Common myeloid progenitor, CD34-positive (primary cell): ENCODE results near the gene CZIB.

Experiments used
- CTCF ChIA-PET: fragments of 350-600 bp; sonication (Branson Sonifier 250); formaldehyde crosslinking; loops from one replicate; lab custom pipeline; 2021; ENCODE audit warnings: antibody characterized with exemption; lab: Charles Lee
- POLR2A ChIA-PET: fragments of 350-600 bp; sonication (Branson Sonifier 250); formaldehyde crosslinking; loops from one replicate; lab custom pipeline; 2021; ENCODE audit warnings: antibody characterized with exemption; lab: Charles Lee
- DNase-seq, 3 donors: peaks; one replicate each; pipeline versions ENCODE4 v3.0.0 to v3.0.0-alpha.2; 2013
- H3K27ac ChIP-seq, 2 experiments: 1 replicate in 1 of 2; 2 replicates in 1 of 2; pipeline ENCODE4 v1.7.0; 2013; ENCODE audit warnings: inconsistent platforms in 2 of 2, low read length in 2 of 2, mild to moderate bottlenecking in 2 of 2, low read depth in 1 of 2, moderate library complexity in 1 of 2; ENCODE audit not compliant: severe bottlenecking in 2 of 2, insufficient read depth in 1 of 2, poor library complexity in 1 of 2
- H3K27me3 ChIP-seq, 5 experiments: replicated peaks in 2 of 5; 1 replicate in 3 of 5; 2 replicates in 2 of 5; pipeline versions ENCODE4 v1.6.1 to v1.7.0; 2013; ENCODE audit warnings: low read length in 4 of 5, mild to moderate bottlenecking in 2 of 5, moderate library complexity in 2 of 5, inconsistent platforms in 1 of 5; ENCODE audit not compliant: insufficient read depth in 5 of 5, control insufficient read depth in 4 of 5
- H3K36me3 ChIP-seq, 4 experiments: 1 replicate in 2 of 4; 2 replicates in 2 of 4; pipeline versions ENCODE4 v1.6.1 to v1.7.0; 2013; ENCODE audit warnings: low read length in 3 of 4, control low read depth in 1 of 4, mild to moderate bottlenecking in 1 of 4; ENCODE audit not compliant: control insufficient read depth in 4 of 4, insufficient read depth in 4 of 4
- H3K4me1 ChIP-seq, 4 experiments: 1 replicate in 3 of 4; 2 replicates in 1 of 4; pipeline versions ENCODE4 v1.6.1 to v1.7.1; 2013; ENCODE audit warnings: low read length in 3 of 4, mild to moderate bottlenecking in 3 of 4, control low read depth in 1 of 4, inconsistent platforms in 1 of 4, moderate library complexity in 1 of 4; ENCODE audit not compliant: control insufficient read depth in 4 of 4, insufficient read depth in 4 of 4; ENCODE audit errors: control extremely low read depth in 1 of 4
- H3K4me3 ChIP-seq, 7 experiments: 1 replicate in 4 of 7; 2 replicates in 3 of 7; pipeline versions ENCODE4 v1.5.1 to v1.7.0; 2013; ENCODE audit warnings: mild to moderate bottlenecking in 7 of 7, low read length in 6 of 7, moderate library complexity in 6 of 7, inconsistent platforms in 2 of 7, low read depth in 2 of 7, control low read depth in 1 of 7; ENCODE audit not compliant: insufficient read depth in 4 of 7, control insufficient read depth in 1 of 7; ENCODE audit errors: extremely low read depth in 1 of 7
- H3K9me3 ChIP-seq, 5 experiments: 1 replicate in 4 of 5; 2 replicates in 1 of 5; pipeline versions ENCODE4 v1.6.1 to v1.7.1; 2013; ENCODE audit warnings: low read length in 4 of 5, mild to moderate bottlenecking in 2 of 5, inconsistent platforms in 1 of 5, low read depth in 1 of 5, moderate library complexity in 1 of 5; ENCODE audit not compliant: control insufficient read depth in 4 of 5, insufficient read depth in 2 of 5; ENCODE audit errors: control extremely low read depth in 1 of 5
- WGBS: methylation state at CpG from one replicate; pipeline ENCODE4 v1.1.5; 2013; ENCODE audit not compliant: insufficient coverage; 5-methylcytosine and 5-hydroxymethylcytosine counted together

The CZIB gene

DNA sequence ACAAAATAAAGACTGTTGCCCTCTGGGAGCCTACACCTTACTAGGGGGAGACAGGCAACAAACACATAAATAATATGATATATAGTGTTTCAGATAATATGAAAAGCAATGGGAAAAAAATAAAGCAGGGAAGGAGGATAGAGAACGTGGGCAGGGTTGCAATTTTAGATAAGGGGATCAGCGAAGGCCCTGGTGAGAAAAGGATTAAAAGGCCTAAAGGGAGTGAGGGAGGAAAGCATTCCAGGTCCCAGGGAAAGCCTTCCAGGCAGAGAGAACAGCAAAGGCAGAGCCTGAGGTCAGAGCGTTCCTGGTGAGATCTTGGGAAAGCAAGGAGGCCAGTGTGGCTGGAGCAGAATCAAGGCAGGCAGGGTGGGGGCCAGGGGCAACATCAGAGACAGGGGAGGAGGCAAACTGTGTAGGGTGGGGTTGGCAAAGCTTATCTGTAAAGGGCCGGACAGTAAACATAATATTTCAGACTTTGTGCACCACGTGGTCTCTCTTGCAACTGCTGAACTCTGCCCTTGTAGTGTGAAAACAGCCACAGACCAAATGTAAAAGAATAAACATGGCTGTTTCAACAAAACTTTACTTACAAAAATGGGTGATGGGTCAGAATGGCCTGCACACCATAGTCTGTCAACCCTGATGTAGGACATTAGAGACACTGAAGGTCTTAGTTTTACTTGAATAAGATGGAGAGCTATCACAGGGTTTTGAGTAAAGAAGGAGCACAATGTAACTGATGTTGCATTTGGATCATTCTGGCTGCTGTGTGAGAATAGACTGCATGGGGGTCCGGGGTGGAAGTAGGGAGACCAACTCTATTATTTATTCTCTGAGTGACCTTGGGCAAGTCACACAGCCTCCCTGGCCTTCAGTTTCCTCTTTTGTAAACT is 37.1 kb downstream of the CZIB start:
- Histone ChIP-seq H3K36me3 (no peaks in the 10 kb centered on the region), H3K9me3 (peaks cover 0 to 2% (median 0%) of the 10 kb centered on the region in 5 experiments), H3K27me3 (peaks cover 0 to 14% (median 4%) of the 10 kb centered on the region in 5 experiments), H3K4me1 (peaks cover 0 to 2% (median 0%) of the 10 kb centered on the region in 4 experiments), H3K4me3 (no peak overlapping the region), H3K27ac (no peak overlapping the region)
- no peak for DNase-seq
- 94% methylated on average over 6 of the region's 6 CpGs for WGBS
- ChIA-PET POLR2A (no interaction called here), CTCF (interaction anchor here (0.9 to 4.0 kb wide), 8 partner anchors 9 to 278 kb away, joined by 3 to 16 read pairs (median 4); no protein-coding TSS in a partner anchor)

DNA sequence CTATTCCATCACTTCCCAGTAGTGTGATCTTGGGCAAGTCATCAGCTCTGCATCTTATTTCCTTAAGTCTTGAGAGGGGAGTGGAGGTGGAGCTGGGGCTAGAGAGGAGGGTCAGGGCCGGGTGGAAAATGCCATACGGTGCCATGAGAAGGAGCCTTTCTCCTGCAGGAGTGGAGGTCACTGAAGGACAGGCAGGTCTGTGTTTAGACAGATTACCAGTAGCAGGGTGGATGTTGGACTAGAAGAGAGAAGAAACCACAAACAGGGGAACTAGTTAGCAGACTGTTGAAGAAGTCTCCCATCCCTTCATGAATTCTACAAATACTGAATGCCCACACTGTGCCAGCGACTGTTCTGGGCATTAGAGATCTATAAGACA is 37.7 kb downstream of the CZIB start:
- POLR2A ChIA-PET: no interaction called here
- CTCF ChIA-PET: interaction anchor here (1.0 to 4.0 kb wide), 8 partner anchors 9 to 277 kb away, joined by 3 to 16 read pairs (median 4); partner anchors contain the start of gene CPT2

DNA sequence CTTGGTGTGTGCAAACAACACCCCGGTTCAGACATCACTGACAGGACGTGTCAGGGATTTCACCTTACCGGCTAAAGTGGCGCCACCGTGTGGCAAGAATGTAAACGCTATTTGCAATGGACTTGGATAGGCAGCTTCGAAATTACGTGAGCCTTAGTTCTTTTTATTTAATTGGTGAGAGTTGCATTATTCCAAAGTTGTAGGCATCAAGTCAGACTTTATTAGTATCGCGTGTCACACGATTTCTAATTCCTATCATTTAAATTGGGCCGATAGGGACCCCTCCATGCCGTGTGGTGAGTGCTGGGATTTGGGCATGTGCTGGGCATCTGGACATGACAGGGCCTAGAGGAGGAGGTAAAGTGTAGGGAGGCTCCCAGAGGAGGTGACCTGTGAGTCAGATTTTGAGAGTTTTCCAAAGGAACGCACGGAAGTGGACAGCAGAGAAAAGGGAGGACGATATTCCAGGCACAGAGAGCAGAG is 38.3 kb downstream of the CZIB start:
- Histone ChIP-seq H3K27me3 (peaks cover 0 to 17% (median 4%) of the 10 kb centered on the region in 5 experiments), H3K36me3 (no peaks in the 10 kb centered on the region), H3K4me3 (no peak overlapping the region), H3K4me1 (peaks cover 0 to 2% (median 0%) of the 10 kb centered on the region in 4 experiments), H3K9me3 (peaks cover 0 to 2% (median 0%) of the 10 kb centered on the region in 5 experiments), H3K27ac (no peak overlapping the region)
- CTCF ChIA-PET: interaction anchor here (1.0 to 4.0 kb wide), 7 partner anchors 8 to 277 kb away, joined by 3 to 16 read pairs (median 5); partner anchors contain the start of gene CPT2
- peak; percentile 78 to 89 (median 84) for DNase-seq
- 26% methylated on average over 13 of the region's 16 CpGs for WGBS
- POLR2A ChIA-PET: no interaction called here

More for the DNA sequence above, 37.7 kb downstream of the CZIB start:
- peaks cover 0 to 15% (median 4%) of the 10 kb centered on the region in 5 experiments for H3K27me3 ChIP-seq
- H3K36me3 ChIP-seq: no peaks in the 10 kb centered on the region
- peaks cover 0 to 2% (median 0%) of the 10 kb centered on the region in 4 experiments for H3K4me1 ChIP-seq
- peaks cover 0 to 2% (median 0%) of the 10 kb centered on the region in 5 experiments for H3K9me3 ChIP-seq
- no peak overlapping the region for H3K4me3 ChIP-seq
- DNase-seq: no peak
- WGBS: 94% methylated on average over 2 of the region's 3 CpGs
- H3K27ac ChIP-seq: no peak overlapping the region

DNA sequence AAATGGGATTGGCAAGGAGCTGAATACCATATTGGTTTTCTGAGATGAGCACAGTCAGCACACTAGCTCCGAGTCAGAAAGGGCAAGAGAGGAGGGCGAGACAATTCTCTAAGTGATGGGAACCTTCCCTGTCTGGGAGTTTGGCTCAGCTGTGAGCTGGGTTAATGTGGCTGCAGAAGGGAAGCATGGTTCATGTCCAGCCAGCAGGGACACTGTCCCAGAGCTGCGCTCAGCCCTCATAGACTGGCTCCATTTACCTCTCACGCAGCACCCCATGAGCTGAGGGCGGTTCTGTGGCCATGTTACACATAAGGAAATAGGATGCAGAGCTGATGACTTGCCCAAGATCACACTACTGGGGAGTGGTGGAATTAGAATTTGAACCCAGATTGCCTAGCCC is 39.5 kb downstream of the CZIB start:
- H3K9me3 ChIP-seq: peaks cover 0 to 2% (median 0%) of the 10 kb centered on the region in 5 experiments
- H3K4me3 ChIP-seq: no peak overlapping the region
- WGBS: 93% methylated on average over 3 of the region's 5 CpGs
- peaks cover 0 to 17% (median 4%) of the 10 kb centered on the region in 5 experiments for H3K27me3 ChIP-seq
- H3K4me1 ChIP-seq: peaks cover 0 to 2% (median 0%) of the 10 kb centered on the region in 4 experiments
- ChIA-PET CTCF (interaction anchor here (1.4 to 4.0 kb wide), 4 partner anchors 9 to 275 kb away, joined by 4 to 16 read pairs (median 8); no protein-coding TSS in a partner anchor), POLR2A (interaction anchor here (0.6 kb wide), 1 partner anchor 272 kb away, joined by 3 read pairs; no protein-coding TSS in a partner anchor)
- DNase-seq: no peak
- H3K36me3 ChIP-seq: no peaks in the 10 kb centered on the region
- H3K27ac ChIP-seq: no peak overlapping the region

DNA sequence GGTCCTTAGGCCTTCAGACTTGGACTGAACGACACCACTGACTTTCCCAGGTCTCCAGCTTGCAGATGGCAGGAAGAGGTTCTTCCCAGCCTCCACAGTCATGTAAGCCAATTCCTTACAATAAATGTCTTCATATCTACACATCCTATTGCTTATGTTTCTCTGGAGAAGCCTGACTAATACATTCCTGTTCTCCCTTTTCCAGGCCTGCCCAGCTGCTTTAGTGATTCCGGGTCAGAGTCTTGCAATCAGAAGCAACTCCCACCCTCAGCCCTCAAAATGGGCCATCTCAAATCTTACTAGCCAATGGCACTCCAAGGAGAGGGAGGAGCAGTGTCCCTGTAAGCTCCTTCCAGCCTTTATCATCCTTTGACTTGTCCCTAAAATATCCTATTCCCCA is 40.2 kb downstream of the CZIB start:
- Histone ChIP-seq H3K27me3 (peaks cover 0 to 17% (median 4%) of the 10 kb centered on the region in 5 experiments), H3K36me3 (no peaks in the 10 kb centered on the region), H3K4me1 (peaks cover 0 to 2% (median 0%) of the 10 kb centered on the region in 4 experiments), H3K9me3 (no peaks in the 10 kb centered on the region), H3K27ac (no peak overlapping the region), H3K4me3 (no peak overlapping the region)
- ChIA-PET CTCF (interaction anchor here (1.4 to 4.0 kb wide), 4 partner anchors 8 to 275 kb away, joined by 4 to 16 read pairs (median 8); no protein-coding TSS in a partner anchor), POLR2A (interaction anchor here (0.6 kb wide), 1 partner anchor 272 kb away, joined by 3 read pairs; no protein-coding TSS in a partner anchor)
- no peak for DNase-seq
- WGBS: 92% methylated on average over 1 of the region's 2 CpGs

DNA sequence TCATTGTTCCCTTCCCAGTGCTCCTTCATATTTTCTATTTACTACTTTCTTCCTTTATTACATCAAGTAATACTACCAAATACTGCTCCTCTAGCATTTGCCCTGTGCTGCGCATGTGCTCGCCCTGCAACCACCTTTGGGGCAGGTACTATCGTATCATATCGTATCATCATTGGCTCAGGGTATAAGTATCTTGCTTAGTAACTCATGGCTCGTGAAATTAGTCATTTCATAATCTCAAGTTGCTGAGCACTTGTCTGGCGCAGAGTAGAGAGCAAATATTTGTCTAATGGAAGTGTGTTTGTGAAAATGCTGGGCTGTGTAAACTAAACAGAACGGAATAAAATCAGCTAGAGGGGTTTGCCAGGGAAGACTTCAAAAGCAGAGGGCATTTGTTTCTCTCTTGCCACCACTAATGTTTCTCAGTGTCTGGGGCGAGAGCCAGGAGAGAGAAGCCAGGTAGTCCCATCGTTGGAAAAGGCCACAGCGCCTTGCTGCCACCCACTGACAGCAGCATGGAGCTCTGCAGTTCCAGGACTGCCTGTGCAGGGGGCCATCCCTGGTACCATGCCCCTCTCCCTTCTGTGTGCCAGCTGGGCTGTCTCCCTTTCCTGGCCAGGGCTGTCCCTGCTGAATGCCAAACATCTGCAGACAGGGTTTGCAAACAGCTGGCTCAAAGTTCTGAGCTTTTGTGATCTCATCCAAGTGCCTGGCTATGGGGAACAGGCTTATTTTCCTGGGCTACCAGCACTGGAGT is 43.8 kb downstream of the CZIB start:
- WGBS: 93% methylated on average over 10 of the region's 10 CpGs
- peaks cover 0 to 20% (median 4%) of the 10 kb centered on the region in 5 experiments for H3K27me3 ChIP-seq
- H3K4me1 ChIP-seq: no peaks in the 10 kb centered on the region
- H3K27ac ChIP-seq: no peak overlapping the region
- H3K36me3 ChIP-seq: no peaks in the 10 kb centered on the region
- POLR2A ChIA-PET: no interaction called here
- H3K9me3 ChIP-seq: no peaks in the 10 kb centered on the region
- DNase-seq: no peak
- CTCF ChIA-PET: interaction anchor here (0.6 to 2.4 kb wide), 2 partner anchors 9 to 70 kb away, joined by 4 to 8 read pairs; no protein-coding TSS in a partner anchor
- H3K4me3 ChIP-seq: no peak overlapping the region
